Small intestine (tissue), 7 donors: ENCODE measurements around the gene THSD4. TPM values are rescaled to one million over a fixed set of nuclear protein-coding genes. Genes with fewer than 3 reads are reported as not detected.

Experiments used
- DNase-seq, 2 donors: peaks; one replicate each; pipeline versions ENCODE4 v3.0.0 to v3.0.0-alpha.2; 2013
- FAIRE-seq: peaks from 2 replicates; lab custom pipeline; 2012; peaks lifted over from hg19 to GRCh38; lab: Jason Lieb, UNC
- H3K27ac ChIP-seq, 3 donors: one replicate each; pipeline ENCODE4 v1.5.1; 2013; ENCODE audit warnings: low read length in 2 of 3, mild to moderate bottlenecking in 2 of 3, control low read depth in 1 of 3, inconsistent platforms in 1 of 3, low read depth in 1 of 3, moderate library complexity in 1 of 3
- H3K27me3 ChIP-seq, 3 donors: one replicate each; pipeline ENCODE4 v1.6.1; 2013; ENCODE audit warnings: low read length in 3 of 3, inconsistent platforms in 1 of 3; ENCODE audit not compliant: control insufficient read depth in 3 of 3, insufficient read depth in 3 of 3
- H3K36me3 ChIP-seq, 3 donors: one replicate each; pipeline ENCODE4 v1.6.1; 2013; ENCODE audit warnings: low read length in 3 of 3, inconsistent platforms in 1 of 3, low read depth in 1 of 3, mild to moderate bottlenecking in 1 of 3, moderate library complexity in 1 of 3; ENCODE audit not compliant: control insufficient read depth in 3 of 3, insufficient read depth in 2 of 3
- H3K4me1 ChIP-seq, 3 donors: one replicate each; pipeline ENCODE4 v1.6.1; 2013; ENCODE audit warnings: low read length in 2 of 3, inconsistent platforms in 1 of 3, low read depth in 1 of 3, mild to moderate bottlenecking in 1 of 3, moderate library complexity in 1 of 3; ENCODE audit not compliant: control insufficient read depth in 3 of 3, insufficient read depth in 2 of 3
- H3K4me3 ChIP-seq, 3 donors: one replicate each; pipeline ENCODE4 v1.5.1; 2013; ENCODE audit warnings: low read length in 3 of 3, control low read depth in 1 of 3, inconsistent platforms in 1 of 3, low read depth in 1 of 3, mild to moderate bottlenecking in 1 of 3, moderate library complexity in 1 of 3
- H3K9me3 ChIP-seq, 2 donors: one replicate each; pipeline ENCODE4 v1.6.1; 2013; ENCODE audit warnings: low read depth in 1 of 2, low read length in 1 of 2; ENCODE audit not compliant: control insufficient read depth in 2 of 2, insufficient read depth in 1 of 2
- WGBS, 3 donors: extraction: QIAGEN DNeasy Blood & Tissue Kit; methylation state at CpG; one replicate each; pipeline ENCODE4 v1.1.7; 2013; 5-methylcytosine and 5-hydroxymethylcytosine counted together
- polyA plus RNA-seq, 4 donors: library from polyadenylated mRNA; stranded (reverse) in 3 of 4; unstranded in 1 of 4; fragments of 200-250 nt in 3 of 4; fragments of 120-200 nt in 1 of 4; gene quantifications; one replicate each; pipeline versions ENCODE4 v1.2.1 to v1.2.3, GENCODE V29; 2013
- donor health status: healthy with polysubstance abuse.
- donor health status: control.
- donor health status: control.
- donor health status: Bipolar disorder and iron deficiency.
- donor health status: healthy.

THSD4 gene
- polyA plus RNA-seq, 4 donors, result 3.6 to 14.4 (median 9.7) TPM

DNA sequence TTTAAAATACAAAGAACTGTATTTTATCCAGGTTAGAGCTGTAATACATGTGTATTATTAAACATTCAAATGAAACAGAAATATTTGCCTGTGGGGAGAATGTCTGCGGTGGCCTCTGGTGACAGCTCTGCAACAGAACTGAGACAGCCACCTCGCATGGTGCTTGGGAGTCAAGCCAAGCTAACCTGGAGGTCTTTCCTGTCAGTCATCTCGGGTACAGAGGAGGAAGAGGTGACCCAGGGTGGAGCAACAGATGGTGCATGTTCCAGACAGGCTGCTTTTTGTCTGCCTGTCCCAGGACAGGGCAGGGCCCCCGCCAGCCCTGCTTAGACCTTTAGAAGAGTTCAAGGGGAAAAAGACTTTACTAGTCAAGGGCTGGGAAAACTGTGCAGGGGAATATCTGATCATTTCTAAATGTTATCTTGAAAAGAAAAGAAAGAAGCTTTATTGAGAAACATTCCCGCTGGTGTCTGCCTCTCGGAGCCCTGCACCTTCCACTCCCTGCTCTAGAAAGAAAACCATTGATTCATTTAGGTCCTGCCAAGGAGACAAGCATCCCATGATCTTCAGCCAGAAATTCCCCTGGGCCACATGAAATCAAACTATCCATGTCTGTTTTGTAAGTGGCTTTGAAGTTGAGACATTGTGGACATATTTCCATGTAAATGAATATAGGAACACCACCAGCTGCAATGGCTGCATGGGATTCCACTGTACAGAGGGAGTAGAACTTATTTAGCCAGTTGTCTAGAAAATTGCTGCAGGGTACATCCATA lies 689.6 kb downstream of the THSD4 start:
- no peaks in the 10 kb centered on the region for H3K36me3 ChIP-seq
- H3K4me1 ChIP-seq, result peaks cover 0 to 3% (median 0%) of the 10 kb centered on the region in 3 donors
- no peak overlapping the region for H3K4me3 ChIP-seq
- 55 to 74% (median 64%) methylated on average over 6 of the region's 6 CpGs for WGBS, 3 donors
- FAIRE-seq, result no peak
- H3K9me3 ChIP-seq, result no peaks in the 10 kb centered on the region
- H3K27me3 ChIP-seq, result no peaks in the 10 kb centered on the region
- no peak for DNase-seq
- H3K27ac ChIP-seq, result no peak overlapping the region

DNA sequence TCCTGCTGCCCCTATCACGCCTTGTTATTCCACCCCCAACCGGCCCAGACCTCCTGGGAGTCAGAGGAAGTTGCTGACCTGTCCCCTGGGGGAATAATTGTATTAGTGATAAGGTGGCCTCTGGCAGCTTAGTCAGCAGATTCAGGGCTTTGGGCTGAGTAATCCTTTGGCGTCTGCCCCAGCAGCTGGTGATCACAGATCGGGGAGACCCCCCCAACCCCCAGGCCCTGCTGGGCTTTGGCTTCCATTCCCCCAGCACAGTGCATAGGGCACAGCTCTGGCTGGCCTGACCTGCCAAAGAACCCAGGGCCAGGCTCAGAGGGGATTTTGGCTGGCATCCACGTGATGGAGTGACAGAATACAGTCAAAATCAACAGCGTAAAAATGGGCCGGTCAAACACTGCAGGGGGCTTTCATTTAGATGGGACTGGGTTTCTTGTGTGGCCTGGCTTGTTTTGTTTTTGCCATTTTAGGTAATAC lies 691.2 kb downstream of the THSD4 start:
- DNase-seq (no peak), FAIRE-seq (no peak)
- no peak overlapping the region for H3K4me3 ChIP-seq
- H3K27ac ChIP-seq, result no peak overlapping the region
- H3K9me3 ChIP-seq, result no peaks in the 10 kb centered on the region
- H3K36me3 ChIP-seq, result no peaks in the 10 kb centered on the region
- WGBS, 3 donors, result 47 to 61% (median 53%) methylated on average over 7 of the region's 7 CpGs
- peaks cover 0 to 3% (median 0%) of the 10 kb centered on the region in 3 donors for H3K4me1 ChIP-seq
- H3K27me3 ChIP-seq, result peaks cover 0 to 6% (median 0%) of the 10 kb centered on the region in 3 donors

DNA sequence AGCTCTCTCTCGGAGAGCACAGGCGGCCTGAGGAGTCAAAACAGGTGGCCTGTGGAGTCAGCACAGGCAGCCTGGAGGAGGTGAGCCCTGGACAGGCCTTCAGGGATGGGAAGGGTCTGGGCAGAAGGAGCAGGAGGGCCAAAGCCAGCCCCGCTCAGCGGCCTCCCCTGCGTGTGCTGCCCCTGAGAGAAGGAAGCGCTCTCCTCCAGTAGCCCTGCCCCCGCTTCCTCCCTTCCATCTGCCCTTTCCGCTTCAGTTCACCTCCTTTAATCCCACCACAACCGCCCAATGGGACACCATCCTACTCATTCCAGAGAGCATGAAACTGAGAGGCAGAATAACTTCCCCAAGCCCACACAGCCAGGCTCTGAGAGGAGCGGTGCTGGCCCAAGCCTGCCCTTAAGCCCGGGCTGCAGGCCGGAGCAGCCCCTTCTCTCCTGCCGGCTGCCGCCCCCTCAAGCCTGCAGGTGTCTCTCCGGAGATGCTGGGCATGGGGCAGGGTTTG lies 691.9 kb downstream of the THSD4 start:
- Histone ChIP-seq H3K27ac (no peak overlapping the region), H3K9me3 (no peaks in the 10 kb centered on the region), H3K36me3 (no peaks in the 10 kb centered on the region), H3K4me1 (peaks cover 0 to 3% (median 0%) of the 10 kb centered on the region in 3 donors), H3K27me3 (peaks cover 0 to 6% (median 0%) of the 10 kb centered on the region in 3 donors), H3K4me3 (no peak overlapping the region)
- DNase-seq, result no peak
- 83 to 100% (median 90%) methylated on average over 10 to 15 of the region's 15 CpGs for WGBS, 3 donors
- FAIRE-seq, result no peak

DNA sequence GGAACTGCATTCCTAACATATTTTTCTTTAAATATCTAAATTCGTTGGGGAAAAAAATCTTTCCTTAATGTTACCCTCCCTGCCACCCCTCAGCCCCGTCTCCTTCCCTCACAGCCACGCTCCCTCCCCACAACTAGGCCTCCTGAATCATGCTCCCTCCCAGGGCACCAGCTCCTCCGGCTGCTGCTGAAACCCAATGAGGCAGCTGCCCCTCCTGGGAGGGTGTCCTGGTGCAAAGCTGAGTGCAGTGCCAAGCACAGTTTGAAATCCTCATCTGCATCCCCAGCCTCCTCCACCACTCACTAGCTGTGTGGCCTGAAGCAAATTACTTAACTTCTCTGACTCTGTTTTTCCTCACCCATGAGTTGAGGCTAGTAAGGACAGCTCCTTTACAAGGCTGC lies 692.4 kb downstream of the THSD4 start:
- FAIRE-seq (no peak), DNase-seq (no peak)
- Histone ChIP-seq H3K4me1 (peaks cover 0 to 3% (median 0%) of the 10 kb centered on the region in 3 donors), H3K9me3 (no peaks in the 10 kb centered on the region), H3K4me3 (no peak overlapping the region), H3K36me3 (no peaks in the 10 kb centered on the region), H3K27ac (no peak overlapping the region), H3K27me3 (peaks cover 0 to 6% (median 0%) of the 10 kb centered on the region in 3 donors)
- 72 to 84% (median 72%) methylated on average over 4 of the region's 4 CpGs for WGBS, 3 donors

DNA sequence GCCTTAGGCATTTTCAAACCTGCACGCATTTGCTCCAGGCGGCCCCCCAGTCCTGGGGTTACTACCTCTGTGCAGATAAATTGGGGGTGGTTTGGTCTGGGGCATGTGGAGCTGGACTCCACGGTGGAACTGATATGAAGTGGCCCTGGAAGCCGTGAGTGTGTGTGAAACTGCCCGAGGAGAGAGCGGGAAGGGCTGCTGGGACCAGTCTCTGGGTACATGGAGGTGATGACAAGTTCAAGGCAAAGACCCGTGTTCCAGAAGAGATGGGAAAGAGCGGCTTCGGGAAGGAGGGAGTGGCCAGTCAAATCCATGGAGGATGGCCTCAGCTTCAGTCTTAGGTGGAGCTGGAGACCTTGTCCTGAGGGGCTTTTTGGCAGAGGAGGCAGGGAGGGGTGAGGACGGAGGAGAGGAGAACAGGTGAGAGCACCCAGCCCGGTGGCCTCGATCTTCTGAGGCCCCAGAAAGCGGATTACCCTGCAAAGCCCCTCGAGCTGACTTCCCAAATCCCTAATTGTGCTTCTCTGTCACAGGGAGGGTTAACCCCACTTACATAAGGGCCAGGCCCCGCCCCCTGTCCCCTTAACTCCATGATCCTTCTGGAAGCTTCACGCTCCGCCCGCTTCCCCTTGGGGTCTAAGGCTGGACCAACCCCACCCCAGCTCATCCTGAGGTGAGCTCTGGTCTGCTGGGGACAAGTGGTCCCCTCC lies 693.2 kb downstream of the THSD4 start:
- WGBS, 3 donors, result 81 to 87% (median 84%) methylated on average over 15 to 18 of the region's 18 CpGs
- no peak for FAIRE-seq
- no peaks in the 10 kb centered on the region for H3K36me3 ChIP-seq

DNA sequence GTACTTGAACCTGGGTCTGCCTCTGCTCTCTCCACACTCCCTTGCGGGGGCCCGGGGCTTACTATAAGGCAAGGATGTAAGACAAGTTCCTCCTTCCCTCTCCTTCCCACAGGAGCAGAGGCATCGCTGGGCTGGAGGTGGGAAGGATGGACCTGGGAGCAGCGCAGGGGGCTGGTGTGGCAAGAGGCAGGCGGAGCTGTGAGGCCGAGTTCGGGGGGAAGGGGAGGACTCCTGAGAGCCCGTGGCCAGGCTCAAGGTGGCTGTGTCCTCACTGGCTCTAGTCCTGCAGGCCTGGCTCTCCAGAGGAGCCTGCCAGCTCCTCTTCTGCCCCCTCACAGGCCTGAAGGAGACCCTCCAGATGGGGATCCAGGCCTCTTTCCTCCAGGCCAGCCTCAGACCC lies 694.1 kb downstream of the THSD4 start:
- no peaks in the 10 kb centered on the region for H3K9me3 ChIP-seq
- H3K4me3 ChIP-seq, result no peak overlapping the region
- H3K27me3 ChIP-seq, result peaks cover 0 to 6% (median 0%) of the 10 kb centered on the region in 3 donors
- FAIRE-seq (no peak), DNase-seq (no peak)
- H3K27ac ChIP-seq, result no peak overlapping the region
- peaks cover 0 to 3% (median 0%) of the 10 kb centered on the region in 3 donors for H3K4me1 ChIP-seq
- H3K36me3 ChIP-seq, result no peaks in the 10 kb centered on the region
- 85 to 95% (median 89%) methylated on average over 8 of the region's 8 CpGs for WGBS, 3 donors

More for the DNA sequence above, 693.2 kb downstream of the THSD4 start:
- Histone ChIP-seq H3K4me3 (no peak overlapping the region), H3K4me1 (peaks cover 0 to 3% (median 0%) of the 10 kb centered on the region in 3 donors), H3K9me3 (no peaks in the 10 kb centered on the region), H3K27ac (no peak overlapping the region), H3K27me3 (peaks cover 0 to 6% (median 0%) of the 10 kb centered on the region in 3 donors)
- DNase-seq, result no peak

DNA sequence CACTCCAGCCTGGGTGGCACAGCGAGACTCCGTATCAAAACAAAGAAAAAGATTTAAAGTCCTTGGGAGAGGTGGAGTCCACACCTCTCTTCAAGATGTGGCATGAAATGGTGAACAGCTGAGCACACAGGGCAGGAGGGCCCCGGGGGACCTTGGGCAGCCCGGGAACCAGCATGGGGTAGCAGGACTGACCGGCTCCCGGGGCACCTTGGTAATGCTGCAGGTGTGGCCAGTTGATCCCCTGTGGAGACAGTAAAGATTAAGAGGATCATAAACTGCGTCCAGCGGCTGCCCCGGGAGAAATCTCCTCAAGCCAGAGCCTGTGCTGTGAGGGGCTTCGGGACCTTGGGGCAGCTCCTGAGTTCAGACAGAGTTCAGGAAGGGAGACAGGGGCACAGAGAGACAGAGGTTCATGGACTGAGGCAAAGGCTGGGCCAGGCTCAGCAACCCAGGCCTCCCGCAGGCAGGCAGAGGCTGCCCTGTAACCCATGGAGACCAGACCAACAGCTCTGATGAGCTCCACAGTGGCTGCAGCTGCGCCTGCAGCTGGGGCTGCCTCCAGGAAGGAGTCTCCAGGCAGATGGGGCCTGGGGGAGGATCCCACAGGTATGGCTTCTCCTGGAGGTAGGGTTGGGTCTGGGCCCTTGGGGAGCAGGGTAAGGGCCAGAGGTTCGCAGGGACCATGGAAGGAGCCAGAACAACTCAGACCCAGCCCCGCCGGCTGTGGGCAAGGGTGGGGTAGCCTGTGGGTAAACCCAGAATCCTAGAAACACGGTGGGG lies 695.2 kb downstream of the THSD4 start, which contains the start of gene NR2E3:
Gene NR2E3 (plus strand): TSS at position 299 of the 780 bp plus-strand sequence. CDS start 190 bp downstream, at position 489.
- no peak within 1 kb of the TSS for H3K4me3 ChIP-seq
- DNase-seq (no peak), FAIRE-seq (no peak)
- H3K4me1 ChIP-seq, result peaks cover 0 to 3% (median 0%) of the 10 kb centered on the region in 3 donors
- H3K36me3 ChIP-seq, result no peaks in the 10 kb centered on the region
- 64 to 73% (median 69%) methylated on average over 16 of the region's 16 CpGs for WGBS, 3 donors
- H3K27me3 ChIP-seq, result peaks cover 0 to 6% (median 0%) of the 10 kb centered on the region in 3 donors
- no peaks in the 10 kb centered on the region for H3K9me3 ChIP-seq
- no peak within 1 kb of the TSS for H3K27ac ChIP-seq
